Measurements from ENCODE around the gene MARCKSL1. TPM values are rescaled to one million over a fixed set of nuclear protein-coding genes. Genes with fewer than 3 reads are reported as not detected.
"Not testable (repeated sequence)": the region's sequence is repeated elsewhere in the genome, so short reads cannot be mapped to it uniquely, and the experiment has no call there.

Gene MARCKSL1
- 129 and 147 TPM in 2 replicates for total RNA-seq

- DNase-seq: peak; percentile 80
Observed at GRCh38 chr1:32335790-32336590, at the start of gene MARCKSL1. MARCKSL1 (minus strand) TSS chr1:32336233; CDS start chr1:32336033, 200 bp downstream.

- no peak for DNase-seq
Observed at GRCh38 chr1:32380057-32380456, 44.0 kb upstream of the MARCKSL1 start.

- no peak for DNase-seq
Observed at GRCh38 chr1:32377541-32378220, 41.6 kb upstream of the MARCKSL1 start.

GRCh38 chr1:32376199-32376598 lies 40.2 kb upstream of the MARCKSL1 start:
- DNase-seq: no peak

- no peak for DNase-seq
Observed at GRCh38 chr1:32373996-32374592, 38.1 kb upstream of the MARCKSL1 start.

- peak; percentile 22 for DNase-seq
Observed at GRCh38 chr1:32372149-32372756, 36.2 kb upstream of the MARCKSL1 start.

GRCh38 chr1:32367912-32368635 lies 32.0 kb upstream of the MARCKSL1 start:
- DNase-seq: no peak

- no peak for DNase-seq
Observed at GRCh38 chr1:32365445-32365844, 29.4 kb upstream of the MARCKSL1 start.

- DNase-seq: no peak
Observed at GRCh38 chr1:32364836-32365235, 28.8 kb upstream of the MARCKSL1 start.

- DNase-seq: no peak
Observed at GRCh38 chr1:32363713-32364112, 27.7 kb upstream of the MARCKSL1 start.

- no peak for DNase-seq
Observed at GRCh38 chr1:32362474-32363313, 26.7 kb upstream of the MARCKSL1 start, which contains the start of the genes FAM229A and TSSK3. FAM229A (minus strand) TSS chr1:32362485; CDS start chr1:32362091, 394 bp downstream. TSSK3 (plus strand) TSS chr1:32362539; CDS start chr1:32362702, 163 bp downstream.

- DNase-seq: peak; percentile 67
Observed at GRCh38 chr1:32361674-32362473, 25.8 kb upstream of the MARCKSL1 start.

GRCh38 chr1:32361308-32361673 lies 25.3 kb upstream of the MARCKSL1 start:
- DNase-seq: no peak

- DNase-seq: no peak
Observed at GRCh38 chr1:32358435-32358834, 22.4 kb upstream of the MARCKSL1 start.

GRCh38 chr1:32357614-32358013 lies 21.6 kb upstream of the MARCKSL1 start:
- DNase-seq: no peak

GRCh38 chr1:32356478-32356877 lies 20.4 kb upstream of the MARCKSL1 start:
- DNase-seq: no peak

- not testable (repeated sequence) for DNase-seq
Observed at GRCh38 chr1:32355778-32356177, 19.7 kb upstream of the MARCKSL1 start.

GRCh38 chr1:32353886-32354570 lies 18.0 kb upstream of the MARCKSL1 start:
- peak; percentile 40 for DNase-seq

- DNase-seq: no peak
Observed at GRCh38 chr1:32353431-32353830, 17.4 kb upstream of the MARCKSL1 start.

All from dermis blood vessel endothelial cell (primary cell).